ENCODE data around the gene NCR2. TPM values are rescaled to one million over a fixed set of nuclear protein-coding genes. Genes with fewer than 3 reads are reported as not detected.
A peak's percentile ranks its signal among the peaks of the same experiment; 100 is the strongest.

NCR2 gene, protein sequence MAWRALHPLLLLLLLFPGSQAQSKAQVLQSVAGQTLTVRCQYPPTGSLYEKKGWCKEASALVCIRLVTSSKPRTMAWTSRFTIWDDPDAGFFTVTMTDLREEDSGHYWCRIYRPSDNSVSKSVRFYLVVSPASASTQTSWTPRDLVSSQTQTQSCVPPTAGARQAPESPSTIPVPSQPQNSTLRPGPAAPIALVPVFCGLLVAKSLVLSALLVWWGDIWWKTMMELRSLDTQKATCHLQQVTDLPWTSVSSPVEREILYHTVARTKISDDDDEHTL
- total RNA-seq (not detected), polyA plus RNA-seq (not detected)

DNA sequence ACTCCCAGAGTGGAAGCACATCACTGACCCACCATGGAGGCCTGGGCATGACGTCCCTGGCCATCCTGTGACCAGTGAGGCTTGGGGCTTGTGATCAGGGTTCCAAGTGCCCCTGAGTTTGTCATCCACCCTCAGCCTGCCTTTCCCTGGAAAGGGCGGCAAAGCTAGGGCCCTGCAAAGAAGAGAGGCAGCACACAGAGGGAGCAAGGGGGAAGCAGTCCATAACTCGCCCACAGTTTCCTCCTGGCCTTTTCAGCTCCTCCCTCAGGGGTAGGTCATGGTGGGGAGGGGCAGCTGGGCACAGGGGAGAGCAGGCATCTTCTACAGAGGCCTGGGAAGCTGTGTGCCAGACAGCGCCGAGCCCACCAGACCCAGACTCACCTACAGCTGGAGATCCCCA lies at the start of gene NCR2:
Gene NCR2 (plus strand): TSS at position 313 of the 400 bp plus-strand sequence. CDS start 269 bp downstream, outside the sequence.
- Mint-ChIP-seq H3K4me3 (peak within 1 kb of the TSS; percentile 66 to 78 (median 75)), H3K27me3 (peaks cover 0 to 4% of the 10 kb centered on the region in 2 donors), H3K36me3 (no peaks in the 10 kb centered on the region), H3K4me1 (peaks cover 57 to 67% (median 57%) of the 10 kb centered on the region in 3 donors), H3K27ac (peak within 1 kb of the TSS; percentile 93 to 98 (median 96)), H3K9me3 (peaks cover 0 to 1% (median 0%) of the 10 kb centered on the region in 5 donors)
- no peak for DNase-seq
- Histone ChIP-seq H3K27ac (ENCODE audit: low read depth, low read length) (peak within 1 kb of the TSS; percentile 44), H3K36me3 (ENCODE audit: insufficient read depth, low read length) (no peaks in the 10 kb centered on the region), H3K4me1 (ENCODE audit: insufficient read depth, low read length) (peaks cover 43% of the 10 kb centered on the region), H3K4me3 (ENCODE audit: low read length) (no peak within 1 kb of the TSS), H3K9me3 (ENCODE audit: low read length) (no peaks in the 10 kb centered on the region), H3K27me3 (ENCODE audit: insufficient read depth, low read length, poor library complexity, severe bottlenecking) (no peaks in the 10 kb centered on the region)
- ChIA-PET POLR2A (interaction anchor here (1.3 to 2.8 kb wide), 2 partner anchors 10 to 135 kb away, joined by 3 to 12 read pairs; partner anchors contain the start of gene TREML2), CTCF (interaction anchor here (1.6 to 6.4 kb wide), 3 partner anchors 10 to 15 kb away, joined by 6 to 36 read pairs (median 14); no protein-coding TSS in a partner anchor)

DNA sequence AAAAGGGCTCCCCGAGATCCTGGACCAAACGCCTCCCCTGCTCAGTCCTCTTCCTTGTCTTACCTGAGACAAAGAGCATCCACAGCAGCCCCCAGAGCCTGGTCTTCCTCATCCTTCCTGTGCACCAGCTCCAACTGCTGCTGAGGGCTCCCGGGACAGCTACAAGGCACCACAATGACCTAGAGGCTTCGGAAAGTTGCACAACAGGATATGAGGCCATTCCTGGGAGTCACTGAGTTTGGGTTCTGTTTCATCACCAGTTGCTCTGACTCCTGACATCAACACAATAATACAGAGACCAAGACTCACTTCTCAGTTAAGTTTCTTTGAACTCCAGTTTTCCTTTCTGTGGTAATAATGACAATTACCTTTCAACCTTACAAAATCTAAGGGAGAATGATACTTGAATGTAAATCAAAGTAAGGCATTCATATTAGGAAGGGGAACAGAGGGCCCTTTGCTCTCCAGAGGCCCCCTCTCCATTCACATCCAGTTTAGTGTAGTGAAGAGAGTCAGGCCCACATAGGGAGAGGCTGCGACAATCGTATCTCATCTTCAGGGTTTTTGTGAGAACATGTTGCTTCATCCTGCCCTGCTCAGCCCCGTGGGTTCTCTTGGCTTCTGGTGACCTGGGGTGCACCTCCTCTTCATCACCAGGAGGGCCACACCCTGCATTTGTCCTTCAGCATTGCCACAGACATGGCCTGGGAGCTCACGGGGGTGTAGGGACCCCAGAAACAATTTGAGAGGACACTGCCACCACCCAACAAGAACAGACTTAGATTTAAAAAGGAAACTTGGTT lies 48.7 kb upstream of the NCR2 start, which contains the start of gene TREM1:
Gene TREM1 (minus strand): TSS at position 139 of the 803 bp plus-strand sequence. CDS start 27 bp downstream, at position 112.
- Histone ChIP-seq H3K36me3 (ENCODE audit: insufficient read depth, low read length) (no peaks in the 10 kb centered on the region), H3K27me3 (ENCODE audit: insufficient read depth, low read length, poor library complexity, severe bottlenecking) (no peaks in the 10 kb centered on the region), H3K27ac (ENCODE audit: low read depth, low read length) (no peak within 1 kb of the TSS), H3K4me3 (ENCODE audit: low read length) (no peak within 1 kb of the TSS), H3K4me1 (ENCODE audit: insufficient read depth, low read length) (no peaks in the 10 kb centered on the region), H3K9me3 (ENCODE audit: low read length) (no peaks in the 10 kb centered on the region)
- peaks cover 2 to 44% of the 10 kb centered on the region in 2 donors for H3K27me3 Mint-ChIP-seq
- POLR2A ChIA-PET, result no interaction called here
- CTCF ChIA-PET, result no interaction called here
- H3K27ac Mint-ChIP-seq, result peak within 1 kb of the TSS in 2 of 8 donors; percentile 13 to 41
- no peaks in the 10 kb centered on the region for H3K4me1 Mint-ChIP-seq
- H3K36me3 Mint-ChIP-seq, result peaks cover 0 to 14% (median 0%) of the 10 kb centered on the region in 3 donors
- H3K9me3 Mint-ChIP-seq, result peaks cover 0 to 2% (median 0%) of the 10 kb centered on the region in 5 donors
- DNase-seq, result no peak
- no peak within 1 kb of the TSS for H3K4me3 Mint-ChIP-seq

DNA sequence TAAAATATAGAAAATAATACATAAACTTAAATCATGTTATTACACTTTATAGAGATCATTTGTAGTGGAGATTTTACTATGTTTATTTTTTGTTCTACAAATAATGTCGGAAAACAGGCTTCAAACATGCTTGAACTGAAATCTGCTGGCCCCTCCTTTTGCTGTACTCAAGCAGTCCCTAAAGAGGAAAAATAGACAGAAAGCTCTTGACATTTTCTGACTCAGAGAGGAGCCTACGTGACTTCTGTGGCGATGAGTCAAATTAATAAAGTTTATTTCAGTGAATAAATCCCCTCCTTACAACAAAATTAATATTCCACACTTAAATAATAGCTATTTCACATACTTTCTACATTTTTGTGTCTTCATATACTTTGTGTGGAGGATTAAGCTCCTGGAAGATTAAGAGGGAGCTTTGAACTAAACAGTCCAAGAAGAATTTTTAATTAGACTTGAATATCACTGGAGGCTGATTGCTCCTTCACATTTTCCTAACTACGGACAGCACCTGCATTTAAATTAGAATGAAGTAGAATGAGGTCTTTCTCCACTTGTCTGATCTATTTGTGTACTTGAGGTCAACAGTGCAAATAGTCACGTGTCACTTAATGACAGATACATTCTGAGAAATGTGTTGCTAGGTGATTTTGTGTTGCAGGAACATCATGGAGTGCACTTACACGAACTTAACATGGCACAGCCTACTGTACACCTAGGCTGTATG lies 47.2 kb upstream of the NCR2 start:
- Mint-ChIP-seq H3K27me3 (peaks cover 0 to 39% of the 10 kb centered on the region in 2 donors), H3K36me3 (peaks cover 0 to 14% (median 0%) of the 10 kb centered on the region in 3 donors), H3K4me1 (no peaks in the 10 kb centered on the region), H3K4me3 (no peak overlapping the region), H3K9me3 (no peaks in the 10 kb centered on the region), H3K27ac (no peak overlapping the region)
- no peak overlapping the region for H3K4me3 ChIP-seq (ENCODE audit: low read length)
- no peaks in the 10 kb centered on the region for H3K9me3 ChIP-seq (ENCODE audit: low read length)
- no peaks in the 10 kb centered on the region for H3K36me3 ChIP-seq (ENCODE audit: insufficient read depth, low read length)
- H3K27ac ChIP-seq (ENCODE audit: low read depth, low read length), result no peak overlapping the region
- POLR2A ChIA-PET, result no interaction called here
- DNase-seq, result no peak
- H3K4me1 ChIP-seq (ENCODE audit: insufficient read depth, low read length), result no peaks in the 10 kb centered on the region
- CTCF ChIA-PET, result interaction anchor here (1.1 kb wide), 1 partner anchor 10 kb away, joined by 4 read pairs; no protein-coding TSS in a partner anchor
- no peaks in the 10 kb centered on the region for H3K27me3 ChIP-seq (ENCODE audit: insufficient read depth, low read length, poor library complexity, severe bottlenecking)

DNA sequence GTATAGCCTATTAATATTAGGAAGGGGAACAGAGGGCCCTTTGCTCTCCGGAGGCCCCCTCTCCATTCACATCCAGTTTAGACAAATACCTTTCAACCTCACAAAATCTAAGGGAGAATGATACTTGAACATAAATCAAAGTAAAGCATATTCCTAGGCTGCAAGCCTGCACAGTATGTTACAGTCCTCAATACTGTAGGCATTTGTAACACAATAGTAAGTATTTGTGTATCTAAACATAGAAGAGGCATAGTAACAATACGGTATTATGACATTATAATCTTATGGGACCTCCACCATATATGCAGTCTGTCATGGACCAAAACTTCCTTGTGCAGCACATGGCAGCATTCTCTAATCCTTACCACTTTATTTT lies 46.7 kb upstream of the NCR2 start:
- ChIA-PET POLR2A (no interaction called here), CTCF (no interaction called here)
- no peak overlapping the region for H3K27ac Mint-ChIP-seq
- DNase-seq, result no peak
- H3K9me3 Mint-ChIP-seq, result no peaks in the 10 kb centered on the region
- H3K36me3 Mint-ChIP-seq, result peaks cover 0 to 12% (median 0%) of the 10 kb centered on the region in 3 donors
- H3K27ac ChIP-seq (ENCODE audit: low read depth, low read length), result no peak overlapping the region
- H3K27me3 Mint-ChIP-seq, result peaks cover 0 to 36% of the 10 kb centered on the region in 2 donors
- no peaks in the 10 kb centered on the region for H3K9me3 ChIP-seq (ENCODE audit: low read length)
- H3K4me3 Mint-ChIP-seq, result no peak overlapping the region
- H3K4me3 ChIP-seq (ENCODE audit: low read length), result no peak overlapping the region
- no peaks in the 10 kb centered on the region for H3K27me3 ChIP-seq (ENCODE audit: insufficient read depth, low read length, poor library complexity, severe bottlenecking)
- no peaks in the 10 kb centered on the region for H3K4me1 Mint-ChIP-seq
- no peaks in the 10 kb centered on the region for H3K4me1 ChIP-seq (ENCODE audit: insufficient read depth, low read length)
- no peaks in the 10 kb centered on the region for H3K36me3 ChIP-seq (ENCODE audit: insufficient read depth, low read length)

DNA sequence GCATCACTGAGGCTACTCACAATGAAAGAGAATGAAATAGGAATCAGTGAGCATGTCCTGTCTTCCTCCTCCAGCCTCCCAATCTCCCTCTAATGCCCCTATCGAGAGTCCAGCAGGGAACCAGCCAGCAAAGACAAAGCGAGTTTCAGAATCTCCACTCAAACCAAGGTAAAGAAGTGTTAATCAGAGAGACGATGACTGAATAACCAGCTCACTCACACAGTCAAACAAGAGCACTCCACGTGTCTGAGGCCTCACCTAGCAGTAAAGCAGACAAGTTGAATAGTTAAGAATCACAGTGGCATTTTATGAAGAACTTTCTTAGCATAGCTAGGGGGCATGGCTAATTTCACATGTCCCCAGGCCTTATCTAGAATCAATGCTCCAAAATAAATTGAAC lies 45.6 kb upstream of the NCR2 start:
- no peak overlapping the region for H3K27ac Mint-ChIP-seq
- DNase-seq, result no peak
- H3K27ac ChIP-seq (ENCODE audit: low read depth, low read length), result no peak overlapping the region
- H3K36me3 Mint-ChIP-seq, result peaks cover 0 to 6% (median 0%) of the 10 kb centered on the region in 3 donors
- H3K9me3 Mint-ChIP-seq, result no peaks in the 10 kb centered on the region
- H3K4me3 Mint-ChIP-seq, result peak overlapping the region in 1 of 7 donors; percentile 5
- H3K27me3 Mint-ChIP-seq, result peaks cover 0 to 28% of the 10 kb centered on the region in 2 donors
- H3K27me3 ChIP-seq (ENCODE audit: insufficient read depth, low read length, poor library complexity, severe bottlenecking), result no peaks in the 10 kb centered on the region
- H3K9me3 ChIP-seq (ENCODE audit: low read length), result no peaks in the 10 kb centered on the region
- H3K4me3 ChIP-seq (ENCODE audit: low read length), result no peak overlapping the region
- POLR2A ChIA-PET, result no interaction called here
- no peaks in the 10 kb centered on the region for H3K4me1 Mint-ChIP-seq
- H3K4me1 ChIP-seq (ENCODE audit: insufficient read depth, low read length), result no peaks in the 10 kb centered on the region
- H3K36me3 ChIP-seq (ENCODE audit: insufficient read depth, low read length), result no peaks in the 10 kb centered on the region
- CTCF ChIA-PET, result interaction anchor here (1.1 kb wide), 1 partner anchor 11 kb away, joined by 3 read pairs; no protein-coding TSS in a partner anchor

DNA sequence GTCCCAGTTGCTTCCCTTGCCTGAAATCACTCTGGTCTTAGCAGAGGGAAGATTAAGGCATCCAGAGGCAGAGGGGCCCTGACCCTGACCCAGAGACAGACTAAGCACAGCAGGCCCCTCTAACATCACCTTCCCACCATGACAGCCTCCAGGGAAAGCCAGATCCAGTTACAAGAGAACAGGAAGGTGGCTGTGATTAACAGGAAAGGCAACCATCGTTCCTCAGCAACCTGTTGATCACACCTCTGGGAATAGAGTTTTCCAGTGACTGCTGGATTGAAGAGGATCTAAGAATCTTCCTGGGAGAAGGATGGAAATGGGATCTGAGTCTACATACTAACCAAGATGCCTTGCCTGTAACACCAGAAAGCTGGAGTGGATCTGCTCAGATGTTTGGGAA lies 43.7 kb upstream of the NCR2 start:
- DNase-seq, result no peak
- Mint-ChIP-seq H3K9me3 (no peaks in the 10 kb centered on the region), H3K27ac (no peak overlapping the region), H3K36me3 (no peaks in the 10 kb centered on the region), H3K4me1 (peaks cover 0 to under 1% (median 0%) of the 10 kb centered on the region in 3 donors), H3K4me3 (no peak overlapping the region), H3K27me3 (peaks cover 0 to 10% of the 10 kb centered on the region in 2 donors)
- no peaks in the 10 kb centered on the region for H3K27me3 ChIP-seq (ENCODE audit: insufficient read depth, low read length, poor library complexity, severe bottlenecking)
- H3K9me3 ChIP-seq (ENCODE audit: low read length), result no peaks in the 10 kb centered on the region
- CTCF ChIA-PET, result no interaction called here
- H3K4me3 ChIP-seq (ENCODE audit: low read length), result no peak overlapping the region
- H3K4me1 ChIP-seq (ENCODE audit: insufficient read depth, low read length), result no peaks in the 10 kb centered on the region
- POLR2A ChIA-PET, result no interaction called here
- no peaks in the 10 kb centered on the region for H3K36me3 ChIP-seq (ENCODE audit: insufficient read depth, low read length)
- H3K27ac ChIP-seq (ENCODE audit: low read depth, low read length), result no peak overlapping the region

DNA sequence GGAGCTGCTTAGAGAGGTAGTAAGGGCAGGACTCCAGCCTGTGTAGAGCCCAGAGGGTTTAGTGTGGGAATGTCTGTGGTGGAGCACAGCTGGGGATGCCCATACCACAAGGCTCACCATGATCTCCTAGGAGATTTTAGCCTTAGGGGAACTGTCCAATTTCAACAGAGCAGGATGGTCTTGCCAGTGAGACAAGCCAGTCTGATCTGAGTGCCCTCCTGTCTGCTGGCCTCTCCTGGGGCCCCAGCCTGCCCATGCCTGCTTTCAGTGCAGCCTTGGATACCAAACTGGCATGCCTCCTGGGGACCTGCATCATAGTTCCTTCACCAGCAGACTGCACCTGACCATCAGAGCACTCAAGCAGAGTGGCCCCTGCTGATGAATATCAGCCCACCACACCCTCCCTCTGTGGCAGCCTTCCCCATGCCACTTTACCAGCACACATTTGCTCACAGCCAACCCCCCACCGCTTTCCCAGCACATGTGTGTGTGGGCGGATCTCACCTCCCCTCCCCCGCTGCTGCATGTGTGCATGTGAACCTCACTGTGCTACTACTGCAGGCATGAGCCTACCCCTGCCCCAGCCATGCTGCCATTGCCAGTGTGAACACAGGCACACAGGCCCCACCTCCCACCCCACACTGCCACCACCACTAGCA lies 41.1 kb upstream of the NCR2 start:
- no peak for DNase-seq
- Histone ChIP-seq H3K27ac (ENCODE audit: low read depth, low read length) (no peak overlapping the region), H3K4me1 (ENCODE audit: insufficient read depth, low read length) (peaks cover 12% of the 10 kb centered on the region), H3K36me3 (ENCODE audit: insufficient read depth, low read length) (no peaks in the 10 kb centered on the region), H3K27me3 (ENCODE audit: insufficient read depth, low read length, poor library complexity, severe bottlenecking) (no peaks in the 10 kb centered on the region), H3K9me3 (ENCODE audit: low read length) (no peaks in the 10 kb centered on the region), H3K4me3 (ENCODE audit: low read length) (no peak overlapping the region)
- Mint-ChIP-seq H3K4me3 (no peak overlapping the region), H3K27ac (no peak overlapping the region), H3K9me3 (no peaks in the 10 kb centered on the region), H3K27me3 (peaks cover 0 to 5% of the 10 kb centered on the region in 2 donors), H3K4me1 (peaks cover 18 to 26% (median 23%) of the 10 kb centered on the region in 3 donors), H3K36me3 (no peaks in the 10 kb centered on the region)
- ChIA-PET CTCF (no interaction called here), POLR2A (no interaction called here)

Data from CD8-positive, alpha-beta memory T cell (primary cell).